Mesendoderm (in vitro differentiated cells): ENCODE data around the gene TMEM151B.
A peak's percentile ranks its signal among the peaks of the same experiment; 100 is the strongest.

Experiments
- DNase-seq: peaks from one replicate; pipeline ENCODE4 v3.0.0; 2013
- H2AK5ac ChIP-seq: 2 replicates; pipeline ENCODE4 v1.6.1; 2013; ENCODE audit warnings: low read length, inconsistent platforms
- H2BK120ac ChIP-seq: 2 replicates; pipeline ENCODE4 v1.6.1; 2013; ENCODE audit warnings: low read depth, mild to moderate bottlenecking, low read length, moderate library complexity, mixed read lengths
- H2BK15ac ChIP-seq: replicated peaks from 2 replicates; pipeline ENCODE4 v1.6.1; 2013; ENCODE audit warnings: low read depth, mild to moderate bottlenecking, moderate library complexity
- H2BK5ac ChIP-seq: 2 replicates; pipeline ENCODE4 v1.6.1; 2013; ENCODE audit warnings: low read length, inconsistent platforms
- H3K18ac ChIP-seq: 2 replicates; pipeline ENCODE4 v1.6.1; 2013; ENCODE audit warnings: mild to moderate bottlenecking, low read length, mixed read lengths
- H3K23ac ChIP-seq: one replicate; pipeline ENCODE4 v1.6.1; 2013; ENCODE audit warnings: low read length
- H3K27ac ChIP-seq: 2 replicates; pipeline ENCODE4 v1.5.1; 2013; ENCODE audit warnings: low read depth, mild to moderate bottlenecking, inconsistent platforms, low read length, moderate library complexity
- H3K27me3 ChIP-seq: 2 replicates; pipeline ENCODE4 v1.6.1; 2013; ENCODE audit warnings: low read length, control low read depth, mild to moderate bottlenecking, inconsistent platforms; ENCODE audit not compliant: insufficient read depth, poor library complexity
- H3K36me3 ChIP-seq: 2 replicates; pipeline ENCODE4 v1.6.1; 2013; ENCODE audit warnings: low read length, inconsistent platforms; ENCODE audit not compliant: control insufficient read depth, insufficient read depth
- H3K4ac ChIP-seq: one replicate; pipeline ENCODE4 v1.6.1; 2013; ENCODE audit warnings: low read depth, mild to moderate bottlenecking, low read length, moderate library complexity
- H3K4me1 ChIP-seq: 2 replicates; pipeline ENCODE4 v1.6.1; 2013; ENCODE audit warnings: low read depth, low read length, inconsistent platforms; ENCODE audit not compliant: control insufficient read depth
- H3K4me2 ChIP-seq: 2 replicates; pipeline ENCODE4 v1.6.1; 2013; ENCODE audit warnings: low read length
- H3K4me3 ChIP-seq: 2 replicates; pipeline ENCODE4 v1.5.1; 2013; ENCODE audit warnings: mild to moderate bottlenecking, low read length
- H3K56ac ChIP-seq: one replicate; pipeline ENCODE4 v1.6.1; 2013; ENCODE audit warnings: low read length
- H3K79me1 ChIP-seq: 2 replicates; pipeline ENCODE4 v1.6.1; 2013; ENCODE audit warnings: low read length, inconsistent platforms
- H3K79me2 ChIP-seq: 2 replicates; pipeline ENCODE4 v1.6.1; 2013; ENCODE audit warnings: mild to moderate bottlenecking, low read length; ENCODE audit not compliant: control insufficient read depth, insufficient read depth
- H3K9ac ChIP-seq: 2 replicates; pipeline ENCODE4 v1.6.1; 2013; ENCODE audit warnings: low read length, inconsistent platforms
- H4K5ac ChIP-seq: one replicate; pipeline ENCODE4 v1.6.1; 2013; ENCODE audit warnings: low read length
- H4K8ac ChIP-seq: one replicate; pipeline ENCODE4 v1.6.1; 2013; ENCODE audit warnings: low read depth, mild to moderate bottlenecking, control low read depth, low read length, moderate library complexity
- WGBS: extraction: QIAGEN DNeasy Blood & Tissue Kit; methylation state at CpG from one replicate; pipeline ENCODE4 v1.1.7; 2013; ENCODE audit warnings: low lambda C conversion rate, missing lambda C conversion rate; ENCODE audit not compliant: insufficient coverage; ENCODE audit errors: extremely low coverage; 5-methylcytosine and 5-hydroxymethylcytosine counted together

TMEM151B gene

DNA sequence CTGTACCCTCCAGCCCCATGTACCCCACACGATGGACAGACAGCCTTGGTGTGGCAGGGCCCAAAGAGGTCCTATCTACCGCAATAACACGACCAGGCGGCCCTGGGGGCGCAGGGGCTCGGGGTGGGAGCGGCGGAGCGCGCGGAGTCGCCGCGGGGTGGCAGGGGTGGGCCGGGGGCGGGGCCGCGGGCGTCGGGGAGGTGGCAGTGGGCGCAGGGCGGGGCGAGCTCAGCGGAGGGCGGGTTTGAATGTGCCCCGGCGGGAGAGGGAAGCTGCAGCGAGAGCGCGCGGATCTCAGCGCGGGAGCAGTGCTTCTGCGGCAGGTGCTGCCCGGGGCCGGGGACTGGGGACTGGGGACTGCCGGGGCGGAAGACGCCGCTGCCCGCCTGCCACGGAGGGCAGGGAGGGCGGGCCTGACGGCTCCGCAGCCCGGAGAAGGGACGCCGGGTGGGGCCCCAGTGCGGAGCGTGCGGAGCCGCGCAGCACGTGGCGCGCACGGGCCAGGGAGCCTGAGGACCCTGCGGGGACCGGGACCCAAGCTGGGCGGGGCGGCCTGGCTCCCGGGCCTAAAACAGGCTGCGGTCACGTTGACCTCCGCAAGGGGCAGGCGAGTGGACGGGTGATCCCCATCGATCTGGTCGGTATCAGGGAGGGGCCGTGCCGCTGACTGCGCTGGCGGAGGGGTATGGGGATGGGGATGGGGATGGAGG is 46.8 kb upstream of the TMEM151B start, which contains the start of gene SLC29A1:
TSS of gene SLC29A1 (plus strand) at position 277 of the 710 bp plus-strand sequence. CDS start 3,719 bp downstream, outside the sequence.
- Histone ChIP-seq H3K27me3 (no peaks in the 10 kb centered on the region), H3K4me2 (peak within 1 kb of the TSS; percentile 81), H3K79me1 (peaks cover 3% of the 10 kb centered on the region), H3K4me3 (peak within 1 kb of the TSS; percentile 32), H3K4ac (no peak within 1 kb of the TSS), H3K4me1 (peaks cover 15% of the 10 kb centered on the region), H3K9ac (peak within 1 kb of the TSS; percentile 65), H2BK15ac (no peak within 1 kb of the TSS), H4K5ac (no peak within 1 kb of the TSS), H3K56ac (peak within 1 kb of the TSS; percentile 82), H4K8ac (no peak within 1 kb of the TSS), H3K18ac (peak within 1 kb of the TSS; percentile 29), H3K27ac (peak within 1 kb of the TSS; percentile 26), H3K79me2 (peaks cover 10% of the 10 kb centered on the region), H2BK5ac (no peak within 1 kb of the TSS), H3K23ac (peak within 1 kb of the TSS; percentile 59), H2BK120ac (no peak within 1 kb of the TSS), H3K36me3 (no peaks in the 10 kb centered on the region), H2AK5ac (no peak within 1 kb of the TSS)
- peak; percentile 86 for DNase-seq
- no CpG with 5 or more reads among the region's 73 CpGs for WGBS

DNA sequence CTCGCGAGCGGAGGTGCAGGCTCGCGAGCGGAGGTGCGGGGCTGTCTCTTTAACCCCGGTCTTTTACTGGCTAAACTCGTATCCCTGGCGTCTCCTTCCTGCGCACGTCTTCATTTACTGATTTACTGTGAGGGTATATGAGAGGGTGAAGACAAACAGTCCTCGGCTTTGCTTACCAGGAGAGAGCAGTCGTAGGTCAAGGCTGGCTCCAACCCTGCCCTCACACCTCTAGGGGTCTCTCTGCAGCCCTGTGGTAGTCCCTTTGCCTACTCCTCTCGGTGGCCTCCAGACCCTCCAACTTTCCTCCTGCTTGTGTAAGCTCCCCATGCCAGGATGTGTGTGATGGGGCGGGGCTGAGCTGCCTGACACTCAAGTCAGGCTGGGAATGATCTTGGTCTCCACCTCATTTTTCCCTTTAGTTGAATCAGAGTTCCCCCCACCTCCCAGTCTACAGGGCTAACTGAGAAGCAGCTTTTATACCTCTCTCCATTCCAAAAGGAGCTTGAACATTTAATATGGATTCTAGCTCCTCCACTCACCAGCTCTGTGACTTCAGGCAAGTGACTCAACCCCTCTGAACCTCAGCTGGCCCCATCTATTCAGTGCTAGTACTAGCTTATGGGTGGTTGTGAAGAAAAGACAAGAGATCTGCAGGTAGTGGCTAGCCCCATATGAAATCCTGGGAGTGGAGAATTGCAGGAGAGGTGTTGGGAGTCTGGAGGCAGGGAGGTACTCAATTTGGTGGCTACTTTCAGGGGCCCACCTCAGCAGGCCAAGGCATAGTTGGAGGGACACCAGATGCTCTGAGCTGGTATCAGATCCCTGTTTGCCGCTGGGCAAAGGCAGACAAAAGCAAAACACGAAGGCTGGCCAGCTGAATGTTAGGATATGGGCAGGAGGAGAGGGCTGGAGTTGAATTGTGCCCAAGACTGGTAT is 46.0 kb upstream of the TMEM151B start:
- peaks cover 10% of the 10 kb centered on the region for H3K79me2 ChIP-seq
- H3K9ac ChIP-seq: peak overlapping the region; percentile 64
- H3K23ac ChIP-seq: peak overlapping the region; percentile 18
- peaks cover 15% of the 10 kb centered on the region for H3K4me1 ChIP-seq
- no peak overlapping the region for H3K18ac ChIP-seq
- no peak overlapping the region for H2BK5ac ChIP-seq
- no peak overlapping the region for H4K8ac ChIP-seq
- peak overlapping the region; percentile 2 for H3K4me3 ChIP-seq
- H3K4ac ChIP-seq: no peak overlapping the region
- no peak overlapping the region for H2BK15ac ChIP-seq
- H3K56ac ChIP-seq: peak overlapping the region; percentile 76
- H2AK5ac ChIP-seq: no peak overlapping the region
- no peak overlapping the region for H4K5ac ChIP-seq
- no peak overlapping the region for H3K27ac ChIP-seq
- no peaks in the 10 kb centered on the region for H3K36me3 ChIP-seq
- no peaks in the 10 kb centered on the region for H3K27me3 ChIP-seq
- H2BK120ac ChIP-seq: no peak overlapping the region
- H3K4me2 ChIP-seq: peak overlapping the region; percentile 38
- no CpG with 5 or more reads among the region's 18 CpGs for WGBS
- peak; percentile 75 for DNase-seq
- peaks cover 3% of the 10 kb centered on the region for H3K79me1 ChIP-seq

DNA sequence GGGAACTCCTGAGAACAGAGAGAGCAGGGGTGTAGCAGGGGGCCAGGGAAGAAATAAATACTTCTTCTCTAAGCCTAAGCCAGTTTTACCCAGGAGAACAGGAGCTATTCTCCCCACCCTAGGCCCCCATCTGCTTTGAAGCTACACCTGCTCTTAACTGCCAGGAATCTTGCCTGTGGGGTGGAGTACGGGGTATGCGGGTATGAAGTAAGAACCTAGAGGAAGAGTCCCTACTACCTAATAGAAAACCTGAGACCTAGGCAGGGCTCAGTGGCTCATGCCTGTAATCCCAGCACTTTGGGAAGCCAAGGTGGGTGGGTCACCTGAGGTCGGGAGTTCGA is 45.3 kb upstream of the TMEM151B start:
- Histone ChIP-seq H3K36me3 (no peaks in the 10 kb centered on the region), H2BK15ac (no peak overlapping the region), H4K8ac (no peak overlapping the region), H4K5ac (no peak overlapping the region), H3K79me2 (peaks cover 10% of the 10 kb centered on the region), H3K4me3 (no peak overlapping the region), H2AK5ac (no peak overlapping the region), H3K4me2 (no peak overlapping the region), H3K27ac (no peak overlapping the region), H3K27me3 (no peaks in the 10 kb centered on the region), H3K79me1 (peaks cover 3% of the 10 kb centered on the region), H2BK5ac (no peak overlapping the region), H3K9ac (no peak overlapping the region), H3K4me1 (peaks cover 15% of the 10 kb centered on the region), H3K23ac (no peak overlapping the region), H3K56ac (no peak overlapping the region), H3K4ac (no peak overlapping the region), H2BK120ac (no peak overlapping the region), H3K18ac (no peak overlapping the region)
- no peak for DNase-seq
- WGBS: no CpG with 5 or more reads among the region's 4 CpGs

DNA sequence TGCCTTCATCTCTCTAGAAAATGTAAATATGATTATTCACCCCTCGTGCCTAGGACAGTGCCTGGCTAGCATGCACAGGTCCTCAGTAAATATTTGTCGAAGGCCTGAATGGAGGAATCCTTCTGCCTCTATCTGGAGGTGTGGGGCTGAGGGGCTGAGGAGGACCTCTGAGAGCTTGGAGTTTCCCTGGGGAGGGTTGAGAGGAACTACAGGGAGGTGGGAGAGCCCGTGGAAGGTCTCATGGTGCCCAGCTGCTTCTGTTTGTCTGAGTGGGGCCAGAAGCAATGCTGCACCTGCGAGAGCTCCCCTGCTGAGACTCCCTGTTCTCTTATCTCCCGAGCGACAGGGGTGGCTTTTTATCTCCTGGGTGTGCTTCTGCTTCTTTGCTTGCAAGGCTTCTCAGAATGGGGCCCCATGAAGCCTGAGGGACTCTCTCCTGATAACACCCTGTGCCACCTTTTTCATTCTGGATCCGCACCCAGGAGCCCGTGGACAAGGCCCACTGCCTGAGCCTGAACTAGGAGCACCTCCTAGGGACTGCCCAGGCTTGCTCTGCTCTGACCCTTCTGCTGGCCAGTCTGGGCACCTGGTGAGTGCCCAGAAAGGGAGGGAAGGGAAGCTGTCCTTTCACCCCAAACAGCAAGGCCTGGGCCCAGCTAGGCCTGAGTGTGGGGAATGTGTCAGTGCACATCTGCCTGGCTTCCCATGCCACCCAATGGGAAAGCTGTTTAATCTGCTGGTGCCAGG is 44.5 kb upstream of the TMEM151B start:
- no CpG with 5 or more reads among the region's 8 CpGs for WGBS
- Histone ChIP-seq H3K27ac (no peak overlapping the region), H2BK5ac (no peak overlapping the region), H3K4me1 (peaks cover 15% of the 10 kb centered on the region), H4K8ac (no peak overlapping the region), H4K5ac (no peak overlapping the region), H3K4me3 (no peak overlapping the region), H3K79me1 (peaks cover 3% of the 10 kb centered on the region), H2BK15ac (no peak overlapping the region), H2AK5ac (no peak overlapping the region), H3K4ac (no peak overlapping the region), H3K79me2 (peaks cover 10% of the 10 kb centered on the region), H3K56ac (peak overlapping the region; percentile 37), H3K18ac (no peak overlapping the region), H3K36me3 (no peaks in the 10 kb centered on the region), H2BK120ac (no peak overlapping the region), H3K9ac (no peak overlapping the region), H3K27me3 (no peaks in the 10 kb centered on the region), H3K4me2 (no peak overlapping the region), H3K23ac (no peak overlapping the region)
- no peak for DNase-seq

DNA sequence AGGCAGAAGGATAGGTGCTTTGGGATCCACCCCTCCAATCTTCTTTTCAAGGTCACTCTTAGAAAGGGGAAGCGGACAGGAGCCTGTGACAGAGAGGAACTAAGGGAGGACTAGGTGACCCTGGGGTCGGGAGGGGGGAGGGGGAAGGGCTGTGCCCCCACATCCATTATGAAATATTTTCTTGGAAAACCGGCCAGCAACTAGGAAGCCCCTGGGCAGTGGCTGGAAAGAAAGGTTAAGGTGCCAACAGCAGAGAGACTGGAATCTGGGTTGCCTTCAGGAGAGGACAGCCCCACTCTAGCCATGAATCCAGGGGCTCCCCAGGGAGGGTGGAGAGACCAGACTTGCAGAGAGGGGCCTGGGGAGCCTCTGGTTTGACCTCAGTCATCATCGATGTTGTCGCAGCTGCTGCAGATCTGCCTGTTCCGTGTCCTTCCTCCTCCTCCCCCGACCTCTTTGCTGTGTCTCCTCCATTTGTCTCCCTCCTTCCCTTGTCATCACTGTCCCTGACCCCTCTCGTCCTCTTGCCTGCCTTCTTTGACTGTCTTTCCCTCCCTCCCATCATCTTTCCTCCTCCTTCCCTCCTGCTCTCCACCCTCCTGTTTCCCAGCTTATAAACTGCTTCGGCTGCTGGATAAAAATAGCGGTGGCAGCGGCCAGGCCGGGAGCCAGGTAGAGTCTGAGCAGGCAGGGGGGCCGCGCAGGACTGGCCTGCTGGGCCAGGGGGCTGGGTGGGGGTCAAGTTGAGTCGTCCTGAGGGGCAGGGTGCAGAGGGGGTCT is 43.7 kb upstream of the TMEM151B start:
- Histone ChIP-seq H3K18ac (no peak overlapping the region), H3K4me3 (no peak overlapping the region), H3K56ac (peak overlapping the region; percentile 62), H3K27me3 (no peaks in the 10 kb centered on the region), H4K5ac (no peak overlapping the region), H3K27ac (no peak overlapping the region), H4K8ac (no peak overlapping the region), H3K9ac (no peak overlapping the region), H2AK5ac (no peak overlapping the region), H3K79me1 (peaks cover 3% of the 10 kb centered on the region), H3K79me2 (peaks cover 10% of the 10 kb centered on the region), H3K4me1 (peaks cover 15% of the 10 kb centered on the region), H3K36me3 (no peaks in the 10 kb centered on the region), H2BK15ac (no peak overlapping the region), H3K23ac (no peak overlapping the region), H3K4ac (no peak overlapping the region), H2BK5ac (no peak overlapping the region), H3K4me2 (no peak overlapping the region), H2BK120ac (no peak overlapping the region)
- no peak for DNase-seq
- no CpG with 5 or more reads among the region's 15 CpGs for WGBS
